OCI-LY1 (cell line): Measurements from ENCODE around the gene NCF4.

ENCODE experiments used
- H2AFZ ChIP-seq: fragments of 200-600 bp; sonication (generic), shearing (Covaris generic); 2 replicates; pipeline ENCODE4 v1.6.0; 2014; ENCODE audit warnings: antibody characterized with exemption, mild to moderate bottlenecking, low read length
- H3F3A ChIP-seq: fragments of 200-600 bp; sonication (generic), shearing (Covaris generic); 2 replicates; pipeline ENCODE4 v1.6.0; 2014; ENCODE audit warnings: mild to moderate bottlenecking, antibody characterized with exemption, low read length, moderate library complexity; ENCODE audit not compliant: insufficient read depth
- H3K27ac ChIP-seq: fragments of 200-600 bp; sonication (generic); 2 replicates; pipeline ENCODE4 v1.5.1; 2014; ENCODE audit warnings: low read length, mixed run types, mild to moderate bottlenecking, low read depth; ENCODE audit not compliant: poor library complexity, severe bottlenecking
- H3K27me3 ChIP-seq: fragments of 200-600 bp; sonication (generic); 2 replicates; pipeline ENCODE4 v1.6.0; 2014; ENCODE audit warnings: antibody characterized with exemption, mild to moderate bottlenecking, low read length, moderate library complexity; ENCODE audit not compliant: insufficient read depth
- H3K36me3 ChIP-seq: fragments of 200-600 bp; sonication (generic); 2 replicates; pipeline ENCODE4 v1.6.1; 2014; ENCODE audit warnings: mild to moderate bottlenecking, antibody characterized with exemption, low read length, moderate library complexity, mixed read lengths; ENCODE audit not compliant: insufficient read depth
- H3K4me1 ChIP-seq: fragments of 200-600 bp; sonication (generic); 2 replicates; pipeline ENCODE4 v1.5.1; 2014; ENCODE audit warnings: mild to moderate bottlenecking, low read length, moderate library complexity; ENCODE audit not compliant: insufficient read depth, severe bottlenecking
- H3K4me2 ChIP-seq: fragments of 200-600 bp; sonication (generic), shearing (Covaris generic); 2 replicates; pipeline ENCODE4 v1.6.1; 2014; ENCODE audit warnings: low read length
- H3K4me3 ChIP-seq: fragments of 200-600 bp; sonication (generic); 2 replicates; pipeline ENCODE4 v1.5.1; 2014; ENCODE audit warnings: low read length, low read depth, mild to moderate bottlenecking, mixed read lengths; ENCODE audit not compliant: poor library complexity, severe bottlenecking
- H3K79me2 ChIP-seq: fragments of 200-600 bp; shearing (Covaris generic); 2 replicates; pipeline ENCODE4 v1.6.1; 2016; ENCODE audit warnings: mixed run types, low read length, mixed read lengths; ENCODE audit not compliant: insufficient read depth
- H3K9ac ChIP-seq: fragments of 200-600 bp; sonication (generic), shearing (Covaris generic); 2 replicates; pipeline ENCODE4 v1.6.1; 2014; ENCODE audit warnings: mild to moderate bottlenecking, low read length, mixed read lengths
- H3K9me2 ChIP-seq: fragments of 200-600 bp; sonication (generic), shearing (Covaris generic); 2 replicates; pipeline ENCODE4 v1.6.1; 2014; ENCODE audit warnings: low read depth, mild to moderate bottlenecking, low read length, mixed read lengths
- H3K9me3 ChIP-seq: fragments of 200-600 bp; shearing (Covaris generic); 2 replicates; pipeline ENCODE4 v1.6.1; 2014; ENCODE audit warnings: low read length, mixed read lengths
- H4K20me1 ChIP-seq: fragments of 200-600 bp; sonication (generic), shearing (Covaris generic); 2 replicates; pipeline ENCODE4 v1.6.0; 2016; ENCODE audit warnings: mild to moderate bottlenecking, low read length; ENCODE audit not compliant: insufficient read depth
- CTCF ChIP-seq: fragments of 200-600 bp; sonication (generic), shearing (Covaris generic); IDR thresholded peaks from 2 replicates; pipeline ENCODE4 v1.5.1; 2017; ENCODE audit warnings: mild to moderate bottlenecking, antibody characterized with exemption, low read length, moderate library complexity, mixed read lengths
- EZH2 ChIP-seq: fragments of 200-600 bp; sonication (generic), shearing (Covaris generic); IDR thresholded peaks from 2 replicates; pipeline ENCODE4 v1.8.0; 2017; ENCODE audit warnings: borderline replicate concordance, mixed run types, mild to moderate bottlenecking, antibody characterized with exemption, low read length, moderate library complexity, mixed read lengths

The NCF4 gene

GRCh38 chr22:36881504-36882245, 20.9 kb downstream of the NCF4 start:
- H3K9me3 ChIP-seq, result peaks cover 6% of the 10 kb centered on the region; the same call in 1 of the 2 replicates
- H2AFZ ChIP-seq, result no peak overlapping the region
- no peaks in the 10 kb centered on the region for H3K36me3 ChIP-seq
- H3K9me2 ChIP-seq, result no peaks in the 10 kb centered on the region
- no peak overlapping the region for H3K4me3 ChIP-seq
- H3F3A ChIP-seq, result no peaks in the 10 kb centered on the region
- no peaks in the 10 kb centered on the region for H4K20me1 ChIP-seq
- no peak overlapping the region for H3K27ac ChIP-seq
- no peak overlapping the region for H3K9ac ChIP-seq
- TF ChIP-seq EZH2 (no peak), CTCF (no peak)
- H3K4me2 ChIP-seq, result no peak overlapping the region
- no peaks in the 10 kb centered on the region; the same call in 1 of the 2 replicates for H3K27me3 ChIP-seq
- H3K4me1 ChIP-seq, result no peaks in the 10 kb centered on the region
- H3K79me2 ChIP-seq, result no peaks in the 10 kb centered on the region

GRCh38 chr22:36884349-36885158, 23.7 kb downstream of the NCF4 start:
- Histone ChIP-seq H4K20me1 (no peaks in the 10 kb centered on the region), H3K4me1 (no peaks in the 10 kb centered on the region), H2AFZ (no peak overlapping the region), H3K9me3 (peaks cover 6% of the 10 kb centered on the region; the same call in 1 of the 2 replicates), H3K4me3 (no peak overlapping the region), H3K9ac (no peak overlapping the region), H3K27ac (no peak overlapping the region), H3K27me3 (no peaks in the 10 kb centered on the region; the same call in 1 of the 2 replicates), H3K36me3 (no peaks in the 10 kb centered on the region), H3K4me2 (no peak overlapping the region), H3K79me2 (no peaks in the 10 kb centered on the region), H3F3A (no peaks in the 10 kb centered on the region), H3K9me2 (no peaks in the 10 kb centered on the region)
- TF ChIP-seq EZH2 (no peak), CTCF (no peak)

GRCh38 chr22:36885474-36885873, 24.7 kb downstream of the NCF4 start:
- no peaks in the 10 kb centered on the region for H3K9me2 ChIP-seq
- H3K9ac ChIP-seq, result no peak overlapping the region
- H3K79me2 ChIP-seq, result no peaks in the 10 kb centered on the region
- H3K36me3 ChIP-seq, result no peaks in the 10 kb centered on the region
- TF ChIP-seq CTCF (no peak), EZH2 (no peak)
- H2AFZ ChIP-seq, result no peak overlapping the region
- H3K9me3 ChIP-seq, result peaks cover 6% of the 10 kb centered on the region; the same call in 1 of the 2 replicates
- H3K27ac ChIP-seq, result no peak overlapping the region
- no peaks in the 10 kb centered on the region for H3K4me1 ChIP-seq
- no peaks in the 10 kb centered on the region; the same call in 1 of the 2 replicates for H3K27me3 ChIP-seq
- H4K20me1 ChIP-seq, result no peaks in the 10 kb centered on the region
- H3K4me3 ChIP-seq, result no peak overlapping the region
- no peaks in the 10 kb centered on the region for H3F3A ChIP-seq
- no peak overlapping the region for H3K4me2 ChIP-seq
